ENCODE data around the gene TIMM44. TPM values are rescaled to one million over a fixed set of nuclear protein-coding genes. Genes with fewer than 3 reads are reported as not detected.
"Not testable (repeated sequence)": the region's sequence is repeated elsewhere in the genome, so short reads cannot be mapped to it uniquely, and the experiment has no call there.

TIMM44 gene
- polyA plus RNA-seq, 1 donor: 54.9 TPM

DNA sequence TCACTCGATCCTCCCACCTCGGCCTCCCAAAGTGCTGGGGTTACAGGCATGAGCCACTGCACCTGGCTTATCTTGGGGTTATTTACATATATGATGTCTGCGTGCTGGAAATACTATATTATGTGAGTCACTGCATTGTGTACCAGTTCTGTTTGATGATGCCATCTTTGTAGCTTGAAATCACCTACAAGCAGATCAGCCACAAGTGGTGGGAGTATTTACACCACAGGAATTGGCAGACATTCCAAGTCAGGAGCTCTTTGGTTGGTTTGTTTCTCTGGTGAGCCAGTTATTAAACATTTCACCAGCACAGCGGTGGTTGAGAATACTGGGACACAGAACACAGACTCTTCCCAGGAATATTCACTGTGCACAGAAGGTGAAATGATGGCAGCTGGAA lies 4.5 kb upstream of the TIMM44 start:
- DNase-seq: no peak

DNA sequence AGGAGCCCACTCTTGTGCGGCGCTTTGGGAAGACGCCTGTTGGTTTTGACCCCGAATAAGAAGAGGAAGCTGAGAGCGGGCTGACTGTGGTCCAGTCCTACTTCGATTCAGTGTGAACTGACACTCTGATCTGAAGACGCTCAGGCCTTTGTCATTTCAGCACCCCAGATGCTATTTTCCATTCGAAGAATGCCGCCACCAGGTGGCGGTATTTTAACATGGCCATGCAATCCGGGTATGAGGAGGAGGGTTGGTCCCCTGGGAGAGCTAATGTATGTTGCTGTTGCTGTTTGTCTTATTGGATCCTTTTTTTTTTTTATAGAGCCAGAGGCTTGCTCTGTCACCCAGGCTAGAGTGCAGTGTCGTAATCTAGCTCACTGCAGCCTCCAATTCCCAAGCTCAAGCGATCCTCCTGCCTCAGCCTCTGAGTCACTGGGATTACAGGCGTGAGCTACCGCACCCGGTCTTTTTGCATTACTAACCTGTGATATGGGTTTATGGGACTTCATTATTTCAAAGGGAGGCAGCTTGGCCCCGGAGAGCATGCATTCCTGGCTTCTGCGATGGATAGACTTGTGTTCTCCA lies 803 bp upstream of the TIMM44 start:
- peak; percentile 92 for DNase-seq

DNA sequence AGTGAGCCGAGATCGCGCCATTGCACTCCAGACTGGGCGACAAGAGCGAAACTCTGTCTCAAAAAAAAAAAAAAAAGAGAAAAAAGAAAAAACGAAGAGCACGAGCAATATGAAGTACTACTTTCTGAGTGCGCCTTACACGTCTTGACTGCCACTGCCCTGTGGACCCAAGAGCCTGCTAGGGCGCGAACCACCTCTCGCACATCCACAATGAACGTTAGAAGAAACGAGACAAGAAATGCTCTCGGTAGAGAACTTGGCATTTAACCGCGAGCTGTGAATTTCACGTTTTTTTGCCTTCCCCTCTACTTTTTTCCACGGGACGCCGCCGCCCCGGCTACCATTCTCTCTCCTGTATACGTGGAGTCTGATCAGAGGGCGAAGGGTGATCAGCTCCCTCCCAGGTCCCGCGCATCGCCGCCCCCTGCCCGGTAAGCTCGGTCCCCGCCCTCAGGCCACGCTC lies 454 bp downstream of the TIMM44 start:
- DNase-seq: no peak

DNA sequence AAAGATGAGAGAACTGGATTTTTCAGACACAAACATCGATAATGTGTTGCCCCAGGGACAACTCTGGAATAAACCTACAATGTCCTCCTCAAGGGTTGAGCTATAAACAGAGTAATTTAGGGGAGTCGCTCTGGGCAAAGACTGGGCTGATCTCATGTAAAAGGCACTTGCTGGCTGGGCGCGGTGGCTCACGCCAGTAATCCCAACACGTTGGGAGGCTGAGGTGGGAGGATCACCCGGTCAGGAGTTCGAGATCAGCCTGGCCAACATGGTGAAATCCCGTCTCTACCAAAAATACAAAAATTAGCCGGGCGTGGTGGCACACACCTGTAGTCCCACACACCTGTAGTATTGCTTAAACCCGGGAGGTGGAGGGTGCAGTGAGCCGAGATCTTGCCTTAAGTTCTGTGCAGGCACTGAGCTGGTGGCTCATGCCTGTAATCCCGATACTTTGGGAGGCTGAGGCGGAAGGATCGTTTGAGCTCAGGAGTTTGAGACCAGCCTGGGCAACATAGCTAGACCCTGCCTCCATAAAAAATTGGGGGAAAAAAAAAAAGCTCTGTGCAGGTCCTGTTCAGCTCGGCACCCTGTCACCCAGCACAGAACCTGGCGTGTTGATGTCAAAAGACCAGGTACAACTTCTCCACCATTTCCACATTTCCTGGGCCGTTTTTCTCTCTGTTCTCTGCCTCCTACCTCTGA lies 1.4 kb downstream of the TIMM44 start:
- no peak for DNase-seq

DNA sequence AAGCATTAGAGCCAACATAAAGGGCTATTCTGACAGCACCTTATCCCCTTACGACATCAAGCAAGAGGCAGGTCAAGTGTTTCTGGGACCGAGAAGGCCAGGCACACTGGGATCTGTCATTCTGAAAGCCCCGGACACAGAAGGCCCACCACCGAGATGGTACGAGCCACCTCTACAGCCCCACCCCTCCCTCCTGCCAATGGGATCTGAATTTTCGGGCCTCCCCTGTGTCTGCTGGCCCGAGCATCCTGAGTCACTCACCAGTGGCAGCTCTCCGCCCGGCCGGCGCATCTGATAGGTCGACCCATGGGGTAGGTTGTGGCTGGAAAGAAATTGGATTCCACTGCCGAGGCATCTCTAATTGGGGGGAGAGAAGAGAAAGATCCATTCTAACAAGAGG lies 2.6 kb downstream of the TIMM44 start:
- no peak for DNase-seq

DNA sequence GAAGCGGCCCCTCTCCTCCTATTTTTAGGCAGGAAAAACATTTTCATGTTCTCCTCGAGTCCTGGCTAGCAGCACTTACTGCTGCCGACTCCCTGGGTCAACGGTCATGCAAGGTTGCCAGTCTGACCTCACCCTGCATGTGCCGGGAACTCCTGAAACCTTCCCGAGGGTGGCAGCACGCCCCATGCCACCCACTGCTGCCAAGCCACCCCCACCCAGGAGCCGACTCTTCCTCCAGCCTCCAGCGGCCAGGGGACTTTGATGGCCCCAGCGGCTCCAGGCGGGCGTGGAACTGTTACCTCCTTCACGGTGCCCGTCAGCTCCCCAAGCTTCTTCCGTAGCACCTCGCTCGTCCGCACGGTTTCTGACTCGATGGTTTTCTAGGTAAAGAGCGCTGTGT lies 8.7 kb downstream of the TIMM44 start:
- DNase-seq: no peak

DNA sequence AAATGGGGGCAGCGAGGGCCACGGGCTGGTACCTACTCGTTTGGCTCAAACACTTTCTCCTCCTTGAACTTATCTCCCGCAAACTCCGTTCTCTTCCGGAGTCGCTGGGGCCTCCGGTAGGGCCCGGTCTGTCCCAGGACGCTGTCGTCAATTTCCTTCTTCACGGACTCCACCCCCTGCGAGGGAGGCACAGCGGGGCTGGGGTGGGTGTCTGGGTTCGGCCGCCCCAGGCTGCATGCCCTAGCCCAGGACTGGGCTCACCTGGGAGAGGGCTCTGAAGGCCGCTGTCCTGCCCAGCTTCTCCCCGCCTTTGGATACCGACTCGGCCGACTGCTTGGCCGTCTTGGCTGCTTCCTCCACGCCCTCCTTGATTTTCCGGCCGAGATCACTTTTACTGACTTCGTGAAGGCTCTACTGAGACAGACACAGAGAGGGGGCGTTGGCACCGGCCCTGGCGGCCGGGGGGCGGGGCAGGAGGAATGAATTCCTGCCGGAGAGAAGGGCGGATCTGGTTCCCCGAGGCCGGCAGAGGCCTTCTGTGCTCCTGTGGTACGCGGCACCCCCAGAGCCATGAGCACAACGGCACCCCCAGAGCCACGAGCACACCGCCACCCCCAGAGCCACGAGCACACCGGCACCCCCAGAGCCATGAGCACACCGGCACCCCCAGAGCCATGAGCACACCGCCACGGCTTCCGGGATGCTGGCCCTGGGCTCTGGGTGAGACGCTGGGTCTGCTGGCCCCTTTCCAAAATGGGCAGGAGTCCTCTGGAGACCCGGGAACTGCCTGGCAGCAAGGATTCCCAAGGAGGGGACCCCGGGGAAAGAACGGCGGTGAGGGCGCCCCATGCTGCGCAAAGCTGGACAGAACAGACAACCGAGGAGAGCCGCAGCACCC lies 9.4 kb downstream of the TIMM44 start:
- no peak for DNase-seq

DNA sequence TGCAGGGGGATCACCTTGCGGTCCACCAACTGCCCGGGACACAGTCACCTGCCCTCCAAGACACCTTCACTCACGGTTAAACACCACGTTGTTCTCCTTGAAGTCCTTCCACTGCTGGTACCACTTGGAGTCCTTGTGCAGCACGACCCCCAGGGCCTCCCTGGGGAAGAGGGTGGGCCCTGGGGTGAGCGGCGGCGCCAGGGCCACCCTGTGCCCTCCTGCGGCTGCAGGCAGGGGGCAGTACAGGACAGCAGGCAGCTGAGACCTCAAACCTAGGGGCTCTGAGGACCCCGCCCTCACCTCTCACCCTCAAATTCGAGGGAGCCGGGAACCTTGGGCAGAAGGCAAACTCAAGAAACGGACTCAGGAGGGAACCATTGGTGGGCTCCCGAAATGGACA lies 10.1 kb downstream of the TIMM44 start:
- no peak for DNase-seq

DNA sequence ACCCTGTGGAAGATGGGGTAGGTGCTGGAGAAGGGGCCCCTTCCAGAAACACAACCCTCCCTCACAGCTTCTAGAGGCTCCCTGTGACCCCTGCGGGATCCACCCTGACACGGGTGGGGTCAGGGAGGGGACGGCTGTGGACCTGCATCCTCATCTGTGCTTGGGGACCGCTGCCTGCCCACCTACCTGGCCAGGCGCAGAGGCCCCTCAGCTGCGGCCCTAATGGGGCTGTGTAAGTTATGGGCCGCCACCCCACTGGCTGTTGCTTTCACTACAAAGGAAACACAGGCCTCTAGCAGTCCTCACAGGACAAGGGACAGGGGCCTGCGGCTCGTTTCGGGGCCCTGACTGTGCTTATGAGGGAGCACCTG lies 10.6 kb downstream of the TIMM44 start:
- DNase-seq: no peak

DNA sequence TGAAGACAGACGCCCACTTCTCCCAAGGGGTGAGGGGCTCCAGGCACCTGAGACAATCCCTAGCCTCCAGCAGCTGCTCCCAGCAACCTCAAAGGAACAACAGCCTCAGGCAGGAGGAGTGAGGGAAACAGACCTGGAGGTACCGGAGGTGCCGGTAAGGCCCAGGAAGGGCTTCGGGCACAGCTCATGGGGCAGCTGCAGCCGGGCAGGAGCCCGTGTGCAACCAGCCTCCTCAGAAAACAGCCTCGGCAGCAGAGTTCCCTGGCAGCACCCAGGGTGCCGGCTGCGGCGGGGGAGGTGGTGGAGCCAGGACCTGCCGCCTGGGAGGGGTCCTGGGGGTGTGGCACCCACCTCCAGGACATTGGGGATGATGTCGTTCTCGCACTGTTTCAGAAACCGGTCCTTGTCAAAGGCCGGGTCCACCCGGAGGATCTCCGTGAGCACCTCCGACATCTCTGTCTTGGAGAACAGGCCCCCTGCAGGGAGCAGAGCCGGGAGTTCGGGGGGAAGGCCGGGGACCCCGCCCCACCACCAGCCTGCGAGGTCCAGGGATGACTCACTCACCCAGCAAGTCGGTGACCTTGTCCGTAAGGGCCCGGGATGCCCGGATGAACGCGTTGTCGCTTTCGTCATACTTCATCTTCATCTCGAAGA lies 11.1 kb downstream of the TIMM44 start:
- no peak for DNase-seq

DNA sequence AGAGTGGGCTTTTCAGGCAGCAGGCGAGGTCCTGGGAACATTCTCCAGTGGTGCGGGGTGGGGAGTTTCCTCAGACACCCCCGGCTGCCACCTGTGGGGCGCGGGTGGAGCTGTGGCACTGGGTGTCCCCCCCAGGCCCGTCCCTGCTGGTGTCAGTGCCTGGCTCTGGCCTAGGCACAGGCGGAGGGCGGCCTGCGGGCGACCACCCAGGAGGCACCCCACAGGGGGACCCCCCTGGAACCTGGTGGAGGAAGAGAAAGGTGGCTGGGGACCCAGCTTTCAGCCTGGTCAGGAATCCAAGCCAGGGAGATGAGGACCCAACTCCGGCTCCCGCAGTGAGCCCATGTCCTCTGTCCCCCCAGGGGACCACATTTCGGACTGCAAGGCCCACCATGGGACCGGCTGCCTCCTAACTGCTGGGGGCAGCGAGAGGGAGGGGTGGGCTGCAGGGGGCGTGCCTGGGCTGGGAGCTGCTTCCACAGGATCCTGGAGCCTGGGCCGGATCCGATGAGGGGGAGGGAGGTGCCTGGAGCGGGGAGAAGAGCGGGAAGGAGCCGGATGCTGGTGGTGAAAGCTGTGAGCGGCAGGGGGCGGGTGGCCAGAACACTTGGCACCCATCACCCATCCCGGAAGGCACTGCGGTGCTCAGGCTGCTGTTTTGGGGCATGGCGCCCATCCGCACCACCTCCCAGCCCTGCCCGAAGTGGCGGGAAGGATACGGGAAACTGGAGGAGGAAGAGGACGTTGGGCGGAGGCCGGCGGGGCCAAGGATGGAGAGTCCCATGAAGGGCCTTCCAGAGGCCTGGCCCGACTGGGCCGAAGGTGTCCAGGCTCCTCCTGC lies 12.0 kb downstream of the TIMM44 start:
- DNase-seq: no peak

DNA sequence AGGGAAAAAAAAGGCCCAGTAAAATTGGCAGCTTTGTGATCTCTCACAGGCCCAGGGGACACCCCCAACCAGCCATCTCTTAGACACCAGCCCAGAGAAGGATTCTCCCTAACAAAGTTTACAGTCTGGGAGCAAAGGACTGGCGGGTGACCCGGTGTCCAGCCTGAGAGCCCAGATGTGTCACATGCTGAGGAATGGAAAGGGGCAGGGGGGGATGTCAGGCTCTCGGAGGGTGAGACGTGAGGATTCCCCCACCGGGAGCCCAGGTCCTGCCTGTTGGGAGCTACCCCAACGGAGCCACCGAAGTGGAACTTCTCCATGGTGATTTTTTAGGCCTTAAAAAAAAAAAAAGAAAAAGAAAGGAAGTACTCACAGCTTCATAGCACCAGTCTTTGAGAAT lies 12.7 kb downstream of the TIMM44 start:
- DNase-seq: no peak

DNA sequence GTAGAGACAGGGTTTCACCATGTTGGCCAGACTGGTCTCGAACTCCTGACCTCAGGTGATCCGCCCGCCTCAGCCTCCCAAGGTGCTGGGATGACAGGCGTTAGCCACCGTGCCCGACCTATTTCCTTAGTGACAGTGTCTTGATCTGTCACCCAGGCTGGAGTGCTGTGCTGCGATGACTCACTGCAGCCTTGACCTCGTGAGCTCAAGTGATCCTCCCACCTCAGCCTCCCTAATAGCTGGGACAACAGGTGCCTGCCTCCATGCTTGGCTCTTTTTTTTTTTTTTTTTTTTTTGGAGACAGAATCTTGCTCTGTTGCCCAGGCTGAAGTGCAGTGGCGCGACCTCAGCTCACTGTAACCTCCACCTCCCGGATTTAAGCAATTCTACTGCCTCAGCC lies 13.4 kb downstream of the TIMM44 start:
- not testable (repeated sequence) for DNase-seq

DNA sequence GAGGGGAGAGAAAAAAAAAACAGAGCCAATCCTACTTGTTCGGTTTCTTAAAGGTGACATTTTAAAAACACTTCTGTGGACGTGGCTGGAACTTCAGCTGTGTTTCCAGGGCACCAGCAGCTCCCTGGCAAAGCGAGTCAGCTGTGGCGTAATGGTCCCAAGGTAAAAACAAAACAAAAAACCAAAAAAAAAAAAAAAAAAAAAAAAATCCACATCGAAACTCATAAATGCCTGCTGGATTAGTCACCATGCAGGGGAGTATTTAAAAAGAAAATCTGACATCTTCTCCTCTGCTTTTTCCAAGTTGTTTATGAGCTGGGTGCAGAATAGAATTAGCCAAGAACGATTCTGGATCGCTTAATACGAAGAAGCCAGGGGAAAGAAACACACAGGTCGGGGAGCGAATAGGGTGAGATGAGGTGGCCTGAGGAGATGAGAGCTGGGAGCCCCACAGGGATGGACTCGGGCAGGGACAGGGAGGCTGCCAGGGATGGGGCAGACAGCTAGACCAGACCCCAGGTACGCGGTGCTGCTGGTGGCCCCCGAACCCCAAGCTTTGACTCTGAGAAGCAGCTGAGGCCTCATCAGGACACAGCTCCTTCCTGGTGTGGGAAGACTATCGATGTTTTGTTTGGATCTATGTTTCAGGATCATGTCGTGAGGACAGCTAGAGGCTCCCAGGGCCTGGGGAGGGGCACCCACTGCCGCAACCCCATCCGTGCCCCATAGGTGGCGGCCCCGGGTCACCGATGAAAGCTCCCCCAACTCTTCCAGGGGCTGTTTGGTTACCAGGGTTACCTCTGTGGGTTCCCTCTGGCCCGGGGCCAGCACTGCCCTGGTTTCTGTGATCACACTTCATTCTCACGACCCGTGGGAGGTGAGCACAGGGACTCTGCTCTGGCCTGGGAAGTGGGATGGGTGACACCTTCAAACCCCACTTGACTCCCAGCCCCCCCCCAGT lies 14.4 kb downstream of the TIMM44 start:
- DNase-seq: no peak

DNA sequence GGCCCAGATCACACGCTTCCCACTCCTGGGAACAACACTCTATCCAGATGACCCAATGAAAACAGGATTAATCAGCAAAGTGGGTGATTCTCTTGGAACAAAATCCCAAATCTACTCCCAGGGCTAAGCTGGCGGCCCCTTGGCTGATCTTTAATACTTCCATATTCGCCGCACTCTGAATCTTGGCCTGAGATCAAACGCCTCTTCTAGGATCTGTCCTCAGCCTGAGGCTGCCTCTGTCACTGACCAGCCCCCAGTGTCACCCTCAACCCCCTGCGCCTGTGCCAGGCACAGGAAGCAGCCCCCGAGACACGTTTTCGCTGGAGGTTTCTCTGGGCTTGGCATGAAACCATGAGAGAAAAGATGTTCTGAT lies 15.1 kb downstream of the TIMM44 start:
- DNase-seq: no peak

DNA sequence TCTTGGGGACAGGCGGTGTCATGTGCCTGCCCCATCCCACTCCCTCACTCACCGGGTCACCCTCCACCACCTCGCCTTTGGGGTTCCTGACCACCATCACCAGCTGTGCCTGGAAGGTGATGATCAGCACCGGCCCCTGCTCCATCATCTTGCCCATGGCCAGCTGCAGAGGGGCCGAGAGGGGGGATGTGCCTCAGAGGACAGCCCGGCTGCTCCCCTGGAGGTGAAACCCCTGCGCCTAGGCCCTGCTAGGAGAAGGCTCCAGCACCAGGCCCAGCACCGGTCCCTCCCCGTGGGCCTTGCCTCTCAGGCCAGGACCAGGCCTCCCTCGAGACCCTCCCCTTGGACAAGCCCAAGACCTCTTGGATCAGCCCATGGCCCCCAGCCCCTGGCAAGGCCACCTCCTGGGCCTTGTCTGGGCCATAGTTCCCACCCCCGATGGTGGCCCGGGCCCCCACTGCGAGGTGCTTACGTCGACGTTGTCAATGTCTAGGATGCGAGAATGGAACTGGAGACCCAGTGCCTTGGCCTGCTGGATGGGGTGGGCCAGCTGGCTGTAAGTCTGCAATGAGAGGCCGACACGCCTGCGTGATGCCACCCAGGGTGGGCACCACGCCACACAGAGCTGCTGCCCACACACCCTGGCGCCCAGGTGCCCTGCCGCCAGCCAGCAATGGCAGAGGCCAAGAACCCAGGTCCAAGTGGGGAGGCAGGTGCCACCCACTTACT lies 15.7 kb downstream of the TIMM44 start:
- no peak for DNase-seq

DNA sequence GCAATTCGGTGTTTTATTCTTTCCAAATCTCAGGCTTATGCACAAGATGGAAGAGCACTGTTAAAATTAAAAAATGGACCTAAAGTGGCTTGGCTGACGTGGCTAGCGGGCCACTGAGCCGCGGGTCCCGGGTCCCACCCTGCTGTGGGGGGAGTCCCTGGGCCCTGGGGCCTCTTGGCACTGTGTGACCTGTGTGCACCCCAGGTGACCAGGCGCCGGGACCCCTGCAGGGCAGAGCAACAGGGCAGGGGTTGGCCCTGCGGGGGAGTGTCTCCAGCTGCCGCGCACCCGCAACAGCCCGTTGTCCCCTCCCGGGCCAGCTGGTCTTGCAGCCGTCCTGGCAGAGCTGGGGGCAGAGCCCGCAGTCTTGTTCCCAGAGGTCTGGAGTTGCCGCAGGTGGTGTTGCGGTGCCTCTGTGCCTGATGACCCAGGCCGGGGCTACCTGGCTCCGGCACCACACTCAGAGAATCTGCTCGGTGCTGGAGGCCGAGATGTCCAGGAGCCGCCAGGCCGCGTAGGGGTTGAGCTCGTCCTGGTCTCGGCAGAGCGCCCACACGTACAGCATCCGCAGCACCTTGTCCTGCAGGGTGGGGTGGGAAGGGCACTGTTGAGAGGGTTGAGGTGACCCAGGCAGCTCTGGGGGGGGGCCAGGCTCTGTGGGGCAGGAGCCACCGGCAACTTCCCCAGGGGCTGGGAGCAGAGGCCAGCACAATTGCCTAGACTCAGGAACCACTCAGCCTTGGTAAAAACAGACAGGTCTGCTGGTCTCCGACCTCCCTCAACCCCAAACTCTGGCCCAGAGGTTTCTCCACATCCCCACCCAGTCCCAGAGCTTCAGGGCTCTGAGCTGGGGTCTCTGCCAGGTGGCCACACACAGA lies 16.5 kb downstream of the TIMM44 start:
- no peak for DNase-seq

DNA sequence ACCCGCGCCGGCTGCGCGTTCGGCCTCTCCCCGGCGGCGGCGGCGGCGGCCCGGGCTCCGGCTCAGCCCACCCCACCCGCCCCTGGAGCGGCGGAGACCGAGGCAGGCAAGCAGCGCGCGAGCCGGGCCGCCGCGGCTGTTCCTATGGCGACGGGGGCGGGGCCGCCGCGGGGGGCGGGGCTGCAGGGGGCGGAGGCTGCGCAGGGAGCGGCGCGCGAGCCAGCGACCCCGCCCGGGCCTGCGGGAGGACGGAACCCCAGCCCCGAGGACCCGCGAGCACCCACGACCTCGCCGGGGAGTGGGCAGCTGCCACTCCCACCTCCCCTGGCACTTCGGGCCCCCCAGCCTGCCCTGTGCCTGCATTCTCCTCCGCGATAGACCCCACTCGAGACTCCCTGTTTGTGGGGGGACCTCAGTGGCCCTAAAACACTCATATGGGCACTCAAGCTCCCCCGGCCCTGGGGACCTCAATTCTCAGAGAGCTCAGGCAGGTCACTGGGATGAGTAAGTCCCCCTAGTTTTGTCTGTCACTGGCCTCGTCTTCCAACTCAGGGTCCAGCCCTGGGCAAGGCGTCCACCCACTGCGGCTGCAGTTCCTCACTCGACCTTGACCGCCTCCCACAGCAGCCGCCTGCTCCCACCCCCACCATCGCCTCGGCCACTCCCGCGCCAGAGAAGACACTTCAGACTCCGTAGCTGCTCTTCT lies 17.3 kb downstream of the TIMM44 start, which contains the start of gene CTXN1:
Gene CTXN1 (minus strand): TSS at position 115 of the 706 bp plus-strand sequence. CDS start 597 bp downstream, outside the sequence.
- DNase-seq: no peak

Data from hindlimb muscle (tissue), 1 donor.